Activated CD8-positive, alpha-beta T cell treated with anti-CD3 and anti-CD28 coated beads for 36 hours (primary cell): ENCODE results near the gene TMPRSS11A. TPM values are rescaled to one million over a fixed set of nuclear protein-coding genes. Genes with fewer than 3 reads are reported as not detected.

Experiments
- ATAC-seq: fragments of 200-7000 bp; cut with Tn5 transposase; one replicate; pipeline ENCODE4 v1.10.0; 2021; ENCODE audit warnings: mild to moderate bottlenecking, moderate library complexity
- CTCF ChIA-PET: fragments of 350-600 bp; sonication (Branson Sonifier 250); formaldehyde crosslinking; loops from one replicate; lab custom pipeline; 2021; ENCODE audit warnings: antibody characterized with exemption; lab: Charles Lee
- POLR2A ChIA-PET: fragments of 350-600 bp; sonication (Branson Sonifier 250); formaldehyde crosslinking; loops from one replicate; lab custom pipeline; 2021; ENCODE audit warnings: antibody characterized with exemption; lab: Charles Lee
- DNase-seq: peaks from one replicate; pipeline ENCODE4 v3.0.0-alpha.2; 2020
- H3K27ac Mint-ChIP-seq: one replicate; pipeline ENCODE4 v1.8.0; 2021; ENCODE audit warnings: mild to moderate bottlenecking, mixed read lengths
- H3K27me3 Mint-ChIP-seq: one replicate; pipeline ENCODE4 v1.8.0; 2021; ENCODE audit warnings: mixed read lengths
- H3K36me3 Mint-ChIP-seq: one replicate; pipeline ENCODE4 v1.8.0; 2021; ENCODE audit warnings: low read depth, mixed read lengths
- H3K4me1 Mint-ChIP-seq: one replicate; pipeline ENCODE4 v1.8.0; 2021; ENCODE audit warnings: low read depth, mixed read lengths
- H3K4me3 Mint-ChIP-seq: one replicate; pipeline ENCODE4 v1.8.0; 2021; ENCODE audit warnings: mild to moderate bottlenecking, moderate library complexity, mixed read lengths
- H3K9me3 Mint-ChIP-seq: one replicate; pipeline ENCODE4 v1.8.0; 2021; ENCODE audit warnings: mixed read lengths
- CTCF ChIP-seq: fragments of 200-600 bp; IDR thresholded peaks from one replicate; pipeline ENCODE4 v1.8.0; 2022; ENCODE audit warnings: antibody characterized with exemption, mild to moderate bottlenecking
- intact Hi-C: fragments of 100-400 bp; cut with micrococcal nuclease; formaldehyde crosslinking; loops from one replicate; pipeline ENCODE4 v1.10.0; 2022
- total RNA-seq, 2 experiments: library from RNA; stranded (reverse); gene quantifications; one replicate each; pipeline ENCODE4 v1.2.3, GENCODE V29; 2021

TMPRSS11A gene
- total RNA-seq, 2 experiments from 2014 or later, result not detected

GRCh38 chr4:67892253-67892652 lies 71.0 kb downstream of the TMPRSS11A start:
- ChIA-PET CTCF (interaction anchor here (1.7 kb wide), 1 partner anchor 145 kb away, joined by 5 read pairs; no protein-coding TSS in a partner anchor), POLR2A (no interaction called here)
- ATAC-seq (no peak), DNase-seq (no peak)
- Mint-ChIP-seq H3K4me3 (no peak overlapping the region), H3K27ac (no peak overlapping the region), H3K27me3 (no peaks in the 10 kb centered on the region), H3K9me3 (no peaks in the 10 kb centered on the region), H3K36me3 (no peaks in the 10 kb centered on the region), H3K4me1 (no peaks in the 10 kb centered on the region)
- intact Hi-C loops, result no loop called here
- no peak for TF ChIP-seq CTCF

GRCh38 chr4:67891645-67892044 lies 71.6 kb downstream of the TMPRSS11A start:
- no peaks in the 10 kb centered on the region for H3K27me3 Mint-ChIP-seq
- no peak overlapping the region for H3K27ac Mint-ChIP-seq
- H3K9me3 Mint-ChIP-seq, result no peaks in the 10 kb centered on the region
- no peak for TF ChIP-seq CTCF
- no peak overlapping the region for H3K4me3 Mint-ChIP-seq
- ATAC-seq (no peak), DNase-seq (no peak)
- ChIA-PET CTCF (interaction anchor here (0.6 to 1.7 kb wide), 2 partner anchors 9 to 145 kb away, joined by 3 to 5 read pairs; no protein-coding TSS in a partner anchor), POLR2A (no interaction called here)
- H3K36me3 Mint-ChIP-seq, result no peaks in the 10 kb centered on the region
- H3K4me1 Mint-ChIP-seq, result no peaks in the 10 kb centered on the region
- intact Hi-C loops, result no loop called here

GRCh38 chr4:67886281-67886680 lies 77.0 kb downstream of the TMPRSS11A start:
- ATAC-seq (no peak), DNase-seq (no peak)
- ChIA-PET CTCF (no interaction called here), POLR2A (no interaction called here)
- Mint-ChIP-seq H3K4me1 (no peaks in the 10 kb centered on the region), H3K4me3 (no peak overlapping the region), H3K27ac (no peak overlapping the region), H3K36me3 (no peaks in the 10 kb centered on the region), H3K27me3 (peaks cover 3% of the 10 kb centered on the region), H3K9me3 (no peaks in the 10 kb centered on the region)
- no peak for TF ChIP-seq CTCF
- intact Hi-C loops, result no loop called here

- Mint-ChIP-seq H3K4me1 (no peaks in the 10 kb centered on the region), H3K27ac (no peak overlapping the region), H3K9me3 (no peaks in the 10 kb centered on the region), H3K4me3 (no peak overlapping the region), H3K27me3 (peaks cover 3% of the 10 kb centered on the region), H3K36me3 (no peaks in the 10 kb centered on the region)
- DNase-seq (no peak), ATAC-seq (no peak)
- POLR2A ChIA-PET, result no interaction called here
- no peak for TF ChIP-seq CTCF
- intact Hi-C loops, result no loop called here
- CTCF ChIA-PET, result no interaction called here
Measured at GRCh38 chr4:67885762-67886161, 77.5 kb downstream of the TMPRSS11A start.

- H3K36me3 Mint-ChIP-seq, result no peaks in the 10 kb centered on the region
- H3K4me3 Mint-ChIP-seq, result no peak overlapping the region
- POLR2A ChIA-PET, result no interaction called here
- intact Hi-C loops, result no loop called here
- CTCF ChIA-PET, result no interaction called here
- peaks cover 3% of the 10 kb centered on the region for H3K27me3 Mint-ChIP-seq
- no peaks in the 10 kb centered on the region for H3K9me3 Mint-ChIP-seq
- no peak overlapping the region for H3K27ac Mint-ChIP-seq
- DNase-seq, result no peak
- TF ChIP-seq CTCF, result no peak
- no peaks in the 10 kb centered on the region for H3K4me1 Mint-ChIP-seq
- ATAC-seq, result no peak
Measured at GRCh38 chr4:67884701-67885100, 78.6 kb downstream of the TMPRSS11A start.
